A673 (cell line): Measurements from ENCODE around the gene CEP72. TPM values are rescaled to one million over a fixed set of nuclear protein-coding genes. Genes with fewer than 3 reads are reported as not detected.

Experiments used
- BruUV-seq: library from RNA; stranded (reverse); fragments of 400-500 nt; replicated peaks from 2 replicates; lab custom pipeline; 2021; lab: Mats Ljungman, UMichigan
- CTCF ChIA-PET: fragments of 300-600 bp; sonication (Branson Sonifier 250); formaldehyde crosslinking; loops from one replicate; lab custom pipeline; 2022; ENCODE audit warnings: antibody characterized with exemption; lab: Charles Lee
- POLR2A ChIA-PET: fragments of 300-600 bp; sonication (Branson Sonifier 250); formaldehyde crosslinking; loops from one replicate; lab custom pipeline; 2022; ENCODE audit warnings: antibody characterized with exemption; ENCODE audit not compliant: low non-redundant PET; lab: Charles Lee
- DNase-seq: peaks from one replicate; pipeline ENCODE4 v3.0.0-alpha.2; 2015; ENCODE audit warnings: low spot score
- H3K27ac ChIP-seq: fragments of 200-600 bp; sonication (generic); 2 replicates; pipeline ENCODE4 v1.5.1; 2016; ENCODE audit warnings: mixed run types, low read depth, mild to moderate bottlenecking, mixed read lengths, antibody characterized with exemption, low read length; ENCODE audit not compliant: poor library complexity, severe bottlenecking
- H3K27me3 ChIP-seq: fragments of 200-600 bp; sonication (generic); replicated peaks from 2 replicates; pipeline ENCODE4 v1.6.1; 2017; ENCODE audit warnings: mixed run types, low read depth, mild to moderate bottlenecking, mixed read lengths, antibody characterized with exemption, low read length; ENCODE audit not compliant: insufficient read depth, poor library complexity
- H3K36me3 ChIP-seq: fragments of 200-600 bp; sonication (generic); 2 replicates; pipeline ENCODE4 v1.6.1; 2016; ENCODE audit warnings: mixed run types, mild to moderate bottlenecking, mixed read lengths, antibody characterized with exemption, low read length; ENCODE audit not compliant: insufficient read depth, poor library complexity, severe bottlenecking
- H3K4me1 ChIP-seq: fragments of 200-600 bp; sonication (generic); 2 replicates; pipeline ENCODE4 v1.6.1; 2017; ENCODE audit warnings: mixed run types, mild to moderate bottlenecking, mixed read lengths, antibody characterized with exemption, low read length; ENCODE audit not compliant: insufficient read depth, poor library complexity, severe bottlenecking
- H3K4me3 ChIP-seq: fragments of 200-600 bp; sonication (generic); 2 replicates; pipeline ENCODE4 v1.5.1; 2016; ENCODE audit warnings: low read depth, mixed run types, mild to moderate bottlenecking, mixed read lengths, low read length; ENCODE audit not compliant: poor library complexity, severe bottlenecking
- H3K9me3 ChIP-seq: fragments of 200-600 bp; sonication (generic); 2 replicates; pipeline ENCODE4 v1.6.1; 2016; ENCODE audit warnings: mixed run types, low read depth, mild to moderate bottlenecking, mixed read lengths, antibody characterized with exemption, low read length; ENCODE audit not compliant: poor library complexity, severe bottlenecking
- CTCF ChIP-seq: fragments of 300-800, 200-600 bp; sonication (generic); conservative IDR thresholded peaks from 2 replicates; pipeline ENCODE4 v1.5.1; 2017; ENCODE audit warnings: low read depth, mild to moderate bottlenecking, antibody characterized with exemption, low read length, moderate library complexity, mixed read lengths
- EZH2 ChIP-seq: fragments of 200-600 bp; sonication (generic); IDR thresholded peaks from 2 replicates; pipeline ENCODE4 v1.6.1; 2017; ENCODE audit warnings: borderline replicate concordance, low read depth, mild to moderate bottlenecking, mixed read lengths, antibody characterized with exemption, low read length; ENCODE audit not compliant: poor library complexity, severe bottlenecking
- intact Hi-C: fragments of 100-400 bp; cut with micrococcal nuclease; formaldehyde crosslinking; loops from one replicate; pipeline ENCODE4 v1.10.0; 2022; ENCODE audit not compliant: unreplicated experiment
- total RNA-seq: library from RNA; stranded (reverse); gene quantifications from 2 replicates; pipeline ENCODE4 v1.2.3, GENCODE V29; 2021

The CEP72 gene
- total RNA-seq, 1 experiment from 2014 or later, result 37.2 TPM

DNA sequence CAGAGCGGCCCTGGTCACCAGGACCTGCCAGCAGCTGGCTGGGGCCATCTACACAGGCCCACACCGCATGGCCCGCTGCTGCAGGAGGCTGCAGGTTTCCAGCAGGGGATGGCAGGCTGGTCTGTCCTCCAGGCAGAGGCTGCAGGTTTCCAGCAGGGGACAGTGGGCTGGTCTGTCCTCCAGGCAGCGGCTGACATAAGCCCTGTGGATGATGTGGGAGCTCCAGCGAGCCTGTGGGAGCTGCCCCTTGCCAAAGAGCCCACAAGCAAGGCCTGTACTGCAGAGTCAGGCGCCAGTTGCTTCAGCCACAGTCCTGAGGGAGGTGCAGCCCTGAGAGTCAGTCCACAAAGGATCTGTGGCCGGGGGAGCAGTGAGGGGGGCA is 62.5 kb downstream of the CEP72 start:
- intact Hi-C loops, result no loop called here
- POLR2A ChIA-PET, result no interaction called here
- BruUV-seq, result no TSS peak
- TF ChIP-seq CTCF (no peak), EZH2 (no peak)
- Histone ChIP-seq H3K36me3 (no peaks in the 10 kb centered on the region), H3K27me3 (peaks cover 6% of the 10 kb centered on the region), H3K4me3 (no peak overlapping the region), H3K27ac (no peak overlapping the region), H3K9me3 (no peaks in the 10 kb centered on the region), H3K4me1 (peaks cover 19% of the 10 kb centered on the region)
- CTCF ChIA-PET, result no interaction called here
- no peak for DNase-seq

GRCh38 chr5:675111-675870 is 63.2 kb downstream of the CEP72 start:
- POLR2A ChIA-PET, result no interaction called here
- DNase-seq, result no peak
- no peak overlapping the region for H3K4me3 ChIP-seq
- no TSS peak for BruUV-seq
- CTCF ChIA-PET, result no interaction called here
- H3K27ac ChIP-seq, result no peak overlapping the region
- H3K27me3 ChIP-seq, result peaks cover 6% of the 10 kb centered on the region
- TF ChIP-seq CTCF (no peak), EZH2 (no peak)
- peaks cover 19% of the 10 kb centered on the region for H3K4me1 ChIP-seq
- intact Hi-C loops, result no loop called here
- H3K36me3 ChIP-seq, result no peaks in the 10 kb centered on the region
- H3K9me3 ChIP-seq, result no peaks in the 10 kb centered on the region

GRCh38 chr5:675871-676698 is 63.9 kb downstream of the CEP72 start:
- ChIA-PET POLR2A (no interaction called here), CTCF (no interaction called here)
- H3K27ac ChIP-seq, result no peak overlapping the region
- no peak for DNase-seq
- intact Hi-C loops, result no loop called here
- no peak overlapping the region for H3K4me3 ChIP-seq
- no peaks in the 10 kb centered on the region for H3K36me3 ChIP-seq
- peaks cover 19% of the 10 kb centered on the region for H3K4me1 ChIP-seq
- BruUV-seq, result no TSS peak
- TF ChIP-seq EZH2 (no peak), CTCF (no peak)
- peaks cover 6% of the 10 kb centered on the region for H3K27me3 ChIP-seq
- no peaks in the 10 kb centered on the region for H3K9me3 ChIP-seq
